IPS DF 4.7 (cell line): ENCODE measurements around the gene MTMR10.

Source experiments
- DNase-seq: peaks from one replicate; pipeline ENCODE4 v3.0.0-alpha.2; 2013; ENCODE audit warnings: low spot score; ENCODE audit errors: extremely low read depth

Gene MTMR10

GRCh38 chr15:31013863-31014607 lies 22.6 kb upstream of the MTMR10 start:
- DNase-seq: no peak

GRCh38 chr15:31012455-31012854 lies 21.0 kb upstream of the MTMR10 start:
- DNase-seq: no peak

- DNase-seq: no peak
These were observed 18.6 kb upstream of the MTMR10 start for GRCh38 chr15:31010036-31010435.

- DNase-seq: no peak
These were observed 14.2 kb upstream of the MTMR10 start for GRCh38 chr15:31005660-31006059.

DNA sequence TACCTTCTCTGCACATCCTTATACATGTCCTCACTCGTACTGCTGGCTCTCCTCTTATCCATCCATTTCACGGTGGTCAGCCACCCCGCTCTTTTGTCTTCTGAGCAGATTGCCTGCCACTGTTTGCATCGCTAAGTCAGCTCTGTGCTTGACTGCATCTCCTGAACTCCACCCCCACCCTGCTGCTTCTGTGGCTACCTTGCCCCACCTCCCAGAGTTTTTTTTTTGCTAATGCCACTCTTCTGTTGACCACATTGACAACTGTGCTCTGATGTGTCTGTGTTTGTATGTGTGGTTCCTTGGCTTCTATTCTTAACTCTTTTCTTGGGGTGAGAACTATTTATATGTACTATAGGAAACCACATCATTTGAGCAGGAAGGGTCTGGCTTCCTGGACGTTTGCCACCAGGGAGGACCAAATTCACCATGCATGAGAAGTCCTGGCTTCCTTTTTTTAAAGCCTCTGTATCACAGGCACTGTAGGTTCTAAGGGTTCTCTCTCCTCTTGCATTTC lies 12.8 kb upstream of the MTMR10 start:
- no peak for DNase-seq

DNA sequence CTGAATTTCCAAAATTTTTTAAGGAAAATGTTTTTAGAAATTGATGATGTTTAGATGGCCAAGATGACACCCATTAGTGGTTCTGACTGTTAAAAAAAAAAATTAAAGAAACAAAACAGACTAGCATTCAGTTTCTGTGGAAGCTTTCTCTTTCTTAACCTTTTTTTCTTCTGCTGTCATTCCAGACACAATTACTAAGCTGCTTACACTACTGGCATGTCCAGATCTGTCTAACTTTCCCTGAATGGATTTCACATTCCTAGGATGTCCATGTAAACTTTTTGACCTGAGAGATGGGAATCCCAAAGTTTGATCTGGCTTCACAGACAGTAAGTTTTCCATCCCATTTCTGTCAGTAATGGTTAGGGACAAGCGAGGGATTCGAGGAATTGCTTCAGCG lies 10.3 kb upstream of the MTMR10 start:
- DNase-seq: no peak

- no peak for DNase-seq
These were observed 8.3 kb upstream of the MTMR10 start for GRCh38 chr15:30999729-31000128.

- no peak for DNase-seq
These were observed 5.8 kb upstream of the MTMR10 start for GRCh38 chr15:30997270-30997669.

- no peak for DNase-seq
These were observed 929 bp upstream of the MTMR10 start for GRCh38 chr15:30992249-30992864.

- no peak for DNase-seq
These were observed 778 bp downstream of the MTMR10 start for GRCh38 chr15:30990446-30991254.

DNA sequence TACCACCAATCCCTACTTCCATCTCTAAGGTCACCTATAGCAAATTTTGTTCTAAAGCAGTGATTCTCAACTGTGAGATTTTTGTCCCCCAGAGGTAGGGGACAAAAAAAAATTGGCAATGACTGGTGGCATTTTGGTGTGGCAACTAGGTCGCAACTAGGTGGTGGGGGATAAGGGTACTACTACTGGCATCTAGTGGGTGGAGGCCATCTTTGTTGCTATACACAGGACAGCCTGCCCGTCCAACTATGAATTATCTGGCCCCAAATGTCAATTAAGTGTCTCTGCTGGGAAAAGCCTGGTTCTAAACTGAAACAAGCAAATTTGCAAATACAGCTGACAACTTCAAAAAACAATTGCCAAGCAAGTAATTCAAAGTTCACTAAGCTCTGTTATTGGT lies 1.4 kb downstream of the MTMR10 start:
- DNase-seq: no peak

DNA sequence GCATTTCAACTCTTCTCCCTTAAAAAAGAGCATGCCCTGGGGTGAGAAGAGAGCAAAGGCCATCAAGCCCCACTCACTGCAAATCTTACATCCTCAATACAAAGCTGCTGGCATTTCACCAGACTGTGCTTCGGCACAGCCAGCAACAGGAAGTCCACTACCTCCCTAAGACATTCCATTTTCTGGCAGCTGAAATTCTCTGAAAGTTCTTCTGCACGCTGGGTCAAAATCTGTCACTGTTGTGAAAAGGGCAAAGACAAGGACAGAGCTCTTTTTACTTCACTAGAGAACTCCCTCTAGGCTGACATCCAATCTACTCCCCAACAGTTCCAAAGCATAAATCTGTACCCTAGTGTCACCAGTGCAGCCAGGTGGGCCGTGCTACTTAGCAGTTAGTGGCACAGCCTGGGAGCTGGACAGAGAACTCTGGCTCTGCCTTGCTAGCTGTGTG lies 6.3 kb downstream of the MTMR10 start:
- no peak for DNase-seq

- no peak for DNase-seq
These were observed 6.9 kb downstream of the MTMR10 start for GRCh38 chr15:30984542-30984941.

- DNase-seq: no peak
These were observed 7.3 kb downstream of the MTMR10 start for GRCh38 chr15:30984118-30984517.

DNA sequence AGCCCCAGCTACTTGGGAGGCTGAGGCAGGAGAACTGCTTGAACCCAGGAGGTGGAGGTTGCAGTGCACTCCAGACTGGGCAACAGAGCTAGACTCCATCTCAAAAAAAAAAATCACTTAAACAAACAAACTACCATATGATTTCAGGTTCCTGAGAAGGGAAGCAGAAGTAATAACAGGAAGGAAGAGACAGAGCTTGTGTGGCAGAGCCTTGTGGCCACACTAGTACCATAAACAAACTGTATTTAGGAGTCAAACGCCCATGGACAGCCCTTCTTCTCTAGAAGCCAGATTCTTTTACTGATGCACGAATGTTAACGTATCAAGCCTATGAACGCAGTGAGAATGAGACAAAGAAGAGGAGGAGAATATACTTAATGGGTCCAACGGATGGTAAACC lies 12.0 kb downstream of the MTMR10 start:
- DNase-seq: no peak

DNA sequence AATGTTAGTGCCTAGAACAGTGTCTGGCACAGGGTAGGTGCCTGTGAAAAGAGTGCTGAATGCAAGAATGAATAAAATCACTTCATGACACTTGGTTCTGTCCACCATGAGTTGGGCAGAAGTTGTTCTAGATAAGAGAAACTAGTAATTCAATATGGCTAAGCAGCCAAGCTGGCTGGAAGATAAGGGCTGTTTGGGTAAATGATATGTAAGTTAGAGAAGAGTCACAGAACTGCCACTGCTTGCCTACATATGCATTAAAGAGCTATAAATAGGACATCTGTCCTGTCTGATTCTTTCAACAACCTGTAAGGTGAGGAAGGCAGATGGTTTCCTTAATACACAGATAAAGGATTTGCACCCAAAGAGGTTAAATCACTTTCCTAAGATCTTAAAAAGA lies 13.1 kb downstream of the MTMR10 start:
- no peak for DNase-seq

- DNase-seq: no peak
These were observed 17.3 kb downstream of the MTMR10 start for GRCh38 chr15:30974112-30974511.

DNA sequence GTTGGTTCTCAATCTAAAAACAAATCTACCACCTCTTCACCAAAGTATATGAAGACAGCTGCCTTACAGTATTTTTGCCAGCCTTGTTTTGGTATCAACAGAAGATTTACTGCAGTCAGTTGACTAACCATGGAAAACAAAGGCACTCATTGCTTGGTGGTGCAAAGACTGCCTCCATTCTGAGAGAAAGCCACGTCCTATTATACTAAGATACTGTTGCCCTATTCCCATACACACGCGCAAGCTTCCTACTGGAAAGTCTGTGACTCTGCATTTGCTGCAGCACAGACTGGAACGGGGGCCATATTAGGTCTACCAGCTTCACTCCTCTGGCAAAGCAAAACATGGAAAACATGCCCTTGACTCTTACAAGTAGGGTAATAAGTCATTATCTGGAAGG lies 18.0 kb downstream of the MTMR10 start:
- no peak for DNase-seq

GRCh38 chr15:30969724-30970123 lies 21.7 kb downstream of the MTMR10 start:
- DNase-seq: no peak

DNA sequence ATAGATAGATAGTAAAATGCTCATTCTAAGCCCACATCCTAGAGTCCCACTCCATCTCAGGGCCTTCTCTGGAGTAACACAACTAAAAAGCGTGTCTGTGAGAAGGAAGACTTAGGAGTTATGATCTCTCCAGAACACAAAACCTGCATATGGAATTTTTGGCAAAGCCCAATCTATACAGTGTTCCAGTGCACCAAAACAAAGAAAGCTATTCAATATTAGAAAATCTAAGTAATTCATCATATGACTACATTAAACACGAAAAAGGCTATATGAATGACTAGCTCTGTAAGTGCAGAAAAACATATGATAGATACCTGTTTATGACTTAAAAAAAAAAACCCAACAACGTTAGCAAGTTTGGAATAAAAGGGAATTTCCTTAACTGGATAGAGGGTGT lies 27.7 kb downstream of the MTMR10 start:
- no peak for DNase-seq

DNA sequence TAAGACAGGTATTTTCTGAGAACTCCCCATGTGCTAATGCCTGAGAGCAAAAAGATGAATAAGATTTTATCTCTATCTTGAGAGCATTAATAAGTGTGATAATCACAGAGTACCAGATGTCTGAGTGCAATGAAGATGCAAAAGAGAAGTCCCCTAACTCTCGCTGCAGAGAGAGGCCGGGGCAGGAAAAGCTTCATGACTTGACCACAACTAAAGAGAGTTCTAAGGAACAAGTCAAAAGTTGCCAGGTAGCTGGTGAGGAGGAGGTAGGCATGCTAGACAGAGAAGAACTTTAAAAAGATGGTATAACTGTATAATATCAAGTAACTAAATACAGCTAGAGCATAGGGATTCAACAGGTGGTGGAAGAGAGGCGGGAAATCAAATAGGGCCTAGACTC lies 28.8 kb downstream of the MTMR10 start:
- DNase-seq: no peak

GRCh38 chr15:30962079-30962478 lies 29.3 kb downstream of the MTMR10 start:
- no peak for DNase-seq
